GM10266 (cell line): ENCODE results near the gene DNAH9.

Experiments
- DNase-seq: peaks from one replicate; pipeline ENCODE4 v3.0.0; 2012; ENCODE audit errors: extremely low spot score
- TF ChIP-seq, protein P1 (sequence below): IDR thresholded peaks from 2 replicates; pipeline ENCODE4 v1.5.1; 2012; ENCODE audit warnings: mild to moderate bottlenecking, low read depth; ENCODE audit not compliant: control insufficient read depth, insufficient read depth; ENCODE audit errors: missing control alignments

DNAH9 gene

GRCh38 chr17:11668618-11669017 lies 70.3 kb downstream of the DNAH9 start:
- DNase-seq = no peak

DNA sequence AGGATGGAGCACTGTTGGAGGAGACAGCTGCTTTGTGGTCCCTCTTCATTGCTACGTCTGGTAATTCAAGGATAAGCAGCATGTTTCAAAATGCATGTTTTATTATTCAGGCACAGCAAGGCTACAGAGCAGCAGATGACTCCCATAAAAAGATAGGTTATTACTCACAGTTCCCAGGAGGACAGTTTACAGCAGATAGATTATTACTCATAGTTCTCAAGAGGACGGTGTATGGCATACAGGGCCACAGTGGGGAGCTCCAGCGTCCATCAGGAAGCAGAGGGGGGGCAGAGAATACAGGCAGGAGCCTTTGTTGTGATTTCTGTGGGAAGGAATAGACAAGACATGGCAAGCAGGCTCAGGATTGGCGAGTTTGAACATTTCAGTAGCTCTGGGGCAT lies 72.9 kb downstream of the DNAH9 start:
- TF ChIP-seq, protein P1, sequence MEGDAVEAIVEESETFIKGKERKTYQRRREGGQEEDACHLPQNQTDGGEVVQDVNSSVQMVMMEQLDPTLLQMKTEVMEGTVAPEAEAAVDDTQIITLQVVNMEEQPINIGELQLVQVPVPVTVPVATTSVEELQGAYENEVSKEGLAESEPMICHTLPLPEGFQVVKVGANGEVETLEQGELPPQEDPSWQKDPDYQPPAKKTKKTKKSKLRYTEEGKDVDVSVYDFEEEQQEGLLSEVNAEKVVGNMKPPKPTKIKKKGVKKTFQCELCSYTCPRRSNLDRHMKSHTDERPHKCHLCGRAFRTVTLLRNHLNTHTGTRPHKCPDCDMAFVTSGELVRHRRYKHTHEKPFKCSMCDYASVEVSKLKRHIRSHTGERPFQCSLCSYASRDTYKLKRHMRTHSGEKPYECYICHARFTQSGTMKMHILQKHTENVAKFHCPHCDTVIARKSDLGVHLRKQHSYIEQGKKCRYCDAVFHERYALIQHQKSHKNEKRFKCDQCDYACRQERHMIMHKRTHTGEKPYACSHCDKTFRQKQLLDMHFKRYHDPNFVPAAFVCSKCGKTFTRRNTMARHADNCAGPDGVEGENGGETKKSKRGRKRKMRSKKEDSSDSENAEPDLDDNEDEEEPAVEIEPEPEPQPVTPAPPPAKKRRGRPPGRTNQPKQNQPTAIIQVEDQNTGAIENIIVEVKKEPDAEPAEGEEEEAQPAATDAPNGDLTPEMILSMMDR = no peak
- DNase-seq = no peak

More at GRCh38 chr17:11668618-11669017, 70.3 kb downstream of the DNAH9 start:
- TF ChIP-seq, protein P1 = no peak

- TF ChIP-seq, protein P1 = no peak
- no peak for DNase-seq
Measured at GRCh38 chr17:11682646-11683045, 84.4 kb downstream of the DNAH9 start.

DNA sequence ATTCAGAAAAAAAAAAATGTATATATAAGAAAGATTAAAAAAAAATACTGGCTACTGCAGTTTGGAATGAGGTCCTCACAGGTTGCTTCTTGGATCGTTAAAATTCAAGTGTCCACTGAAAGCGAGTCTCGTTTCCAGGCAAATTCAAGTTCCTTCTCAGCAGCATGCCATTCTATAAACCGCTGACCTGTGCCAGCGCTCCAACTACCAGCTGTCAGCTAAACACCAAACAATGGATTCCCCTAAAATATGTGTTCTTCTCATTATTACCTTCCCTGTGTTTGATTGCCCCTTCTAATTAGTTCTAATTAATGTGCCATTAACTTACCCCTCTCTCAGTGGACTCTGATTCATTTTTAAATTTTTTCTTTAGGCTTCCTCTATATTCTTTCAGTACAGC lies 92.4 kb downstream of the DNAH9 start:
- TF ChIP-seq, protein P1 = no peak

DNA sequence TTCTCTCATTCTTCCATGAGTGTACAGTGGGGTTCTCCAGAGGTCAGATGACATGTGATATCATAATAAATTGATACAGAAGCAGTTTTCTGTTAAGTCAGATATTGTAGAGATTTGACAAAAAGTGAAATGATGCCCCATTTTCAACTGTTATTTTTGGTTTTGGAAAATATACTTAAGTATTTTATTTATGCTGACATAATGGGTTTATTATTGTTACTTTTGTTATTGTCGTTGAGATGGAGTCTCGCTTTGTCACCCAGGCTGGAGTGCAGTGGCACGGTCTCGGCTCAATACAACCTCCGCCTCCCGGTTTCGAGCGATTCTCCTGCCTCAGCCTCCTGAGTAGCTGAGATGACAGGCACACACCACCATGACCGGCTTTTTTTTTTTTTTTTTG lies 94.4 kb downstream of the DNAH9 start:
- no peak for DNase-seq
- TF ChIP-seq, protein P1 = no peak

More for the DNA sequence above, 92.4 kb downstream of the DNAH9 start:
- no peak for DNase-seq

DNA sequence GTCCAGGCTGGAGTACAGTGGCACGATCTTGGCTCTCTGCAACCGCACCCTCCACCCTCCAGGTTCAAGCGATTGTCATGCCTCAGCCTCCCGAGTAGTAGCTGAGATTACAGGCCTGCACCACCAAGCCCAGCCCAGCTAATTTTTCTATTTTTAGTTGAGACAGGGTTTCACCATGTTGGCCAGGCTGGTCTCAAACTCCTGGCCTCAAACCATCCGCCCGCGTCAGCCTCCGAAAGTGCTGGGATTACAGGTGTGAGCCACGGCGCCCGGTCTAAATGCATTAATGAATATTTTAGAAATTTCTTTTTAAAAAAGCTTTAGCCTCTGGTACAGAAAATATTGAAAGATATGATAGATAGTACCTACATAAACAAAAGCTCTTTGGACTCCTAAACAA lies 95.0 kb downstream of the DNAH9 start:
- DNase-seq = no peak
- TF ChIP-seq, protein P1 = no peak

GRCh38 chr17:11700668-11701067 lies 102.4 kb downstream of the DNAH9 start:
- TF ChIP-seq, protein P1 = no peak
- DNase-seq = no peak
